Measurements from ENCODE around the gene FOXE3. TPM values are rescaled to one million over a fixed set of nuclear protein-coding genes. Genes with fewer than 3 reads are reported as not detected.
"Not testable (repeated sequence)": the region's sequence is repeated elsewhere in the genome, so short reads cannot be mapped to it uniquely, and the experiment has no call there.

FOXE3 gene
- polyA plus RNA-seq, 3 donors, result not detected

GRCh38 chr1:47442842-47443529 is 26.9 kb downstream of the FOXE3 start:
- WGBS, 3 donors, result 35 to 38% (median 36%) methylated on average over 9 of the region's 9 CpGs
- no peak overlapping the region for H3K27ac ChIP-seq (ENCODE audit: low read depth, low read length)

- 10 to 15% (median 12%) methylated on average over 45 of the region's 45 CpGs for WGBS, 3 donors
Observed at GRCh38 chr1:47443530-47444296, 27.6 kb downstream of the FOXE3 start.

GRCh38 chr1:47444297-47444561 is 28.1 kb downstream of the FOXE3 start:
- no peak overlapping the region for H3K27ac ChIP-seq (ENCODE audit: low read depth, low read length)
- 7 to 14% (median 11%) methylated on average over 15 of the region's 15 CpGs for WGBS, 3 donors

More at GRCh38 chr1:47443530-47444296, 27.6 kb downstream of the FOXE3 start:
- H3K27ac ChIP-seq (ENCODE audit: low read depth, low read length), result no peak overlapping the region

GRCh38 chr1:47444562-47445465 is 28.7 kb downstream of the FOXE3 start:
- 3 to 5% (median 5%) methylated on average over 62 to 73 of the region's 73 CpGs for WGBS, 3 donors
- no peak overlapping the region for H3K27ac ChIP-seq (ENCODE audit: low read depth, low read length)

- WGBS, 3 donors, result 6 to 20% (median 10%) methylated on average over 25 of the region's 25 CpGs
- H3K27ac ChIP-seq (ENCODE audit: low read depth, low read length), result no peak overlapping the region
Observed at GRCh38 chr1:47445823-47446550, 29.9 kb downstream of the FOXE3 start.

- no peak overlapping the region for H3K27ac ChIP-seq (ENCODE audit: low read depth, low read length)
- 21 to 34% (median 30%) methylated on average over 4 of the region's 4 CpGs for WGBS, 3 donors
Observed at GRCh38 chr1:47448462-47449222, 32.6 kb downstream of the FOXE3 start.

- WGBS, 3 donors, result 8 to 15% (median 12%) methylated on average over 35 to 36 of the region's 36 CpGs
- no peak overlapping the region for H3K27ac ChIP-seq (ENCODE audit: low read depth, low read length)
Observed at GRCh38 chr1:47449822-47450552, 33.9 kb downstream of the FOXE3 start.

GRCh38 chr1:47450606-47451005 is 34.5 kb downstream of the FOXE3 start:
- 61 to 67% (median 67%) methylated on average over 4 of the region's 4 CpGs for whole genome bisulfite sequencing, 3 donors
- H3K27ac ChIP-seq (ENCODE audit: low read depth, low read length), result no peak overlapping the region

- 79 to 85% (median 82%) methylated on average over 1 of the region's 1 CpG for WGBS, 3 donors
- H3K27ac ChIP-seq (ENCODE audit: low read depth, low read length), result no peak overlapping the region
Observed at GRCh38 chr1:47452426-47452825, 36.3 kb downstream of the FOXE3 start.

GRCh38 chr1:47453910-47454309 is 37.8 kb downstream of the FOXE3 start:
- 78 to 81% (median 78%) methylated on average over 2 of the region's 2 CpGs for WGBS, 3 donors
- H3K27ac ChIP-seq (ENCODE audit: low read depth, low read length), result not testable (repeated sequence)

GRCh38 chr1:47456250-47456649 is 40.2 kb downstream of the FOXE3 start:
- WGBS, 3 donors, result 75 to 86% (median 75%) methylated on average over 4 of the region's 4 CpGs
- H3K27ac ChIP-seq (ENCODE audit: low read depth, low read length), result no peak overlapping the region

GRCh38 chr1:47457547-47457946 is 41.5 kb downstream of the FOXE3 start:
- 78 to 82% (median 82%) methylated on average over 9 to 16 of the region's 16 CpGs for WGBS, 3 donors
- H3K27ac ChIP-seq (ENCODE audit: low read depth, low read length), result not testable (repeated sequence)

GRCh38 chr1:47459253-47459788 is 43.2 kb downstream of the FOXE3 start:
- WGBS, 3 donors, result 23 to 30% (median 25%) methylated on average over 11 of the region's 11 CpGs
- no peak overlapping the region for H3K27ac ChIP-seq (ENCODE audit: low read depth, low read length)

- no peak overlapping the region for H3K27ac ChIP-seq (ENCODE audit: low read depth, low read length)
- WGBS, 3 donors, result 9 to 15% (median 14%) methylated on average over 5 of the region's 5 CpGs
Observed at GRCh38 chr1:47460040-47460439, 44.0 kb downstream of the FOXE3 start.

- no peak overlapping the region for H3K27ac ChIP-seq (ENCODE audit: low read depth, low read length)
Observed at GRCh38 chr1:47460456-47460855, 44.4 kb downstream of the FOXE3 start.

GRCh38 chr1:47465605-47466004 is 49.5 kb downstream of the FOXE3 start:
- H3K27ac ChIP-seq (ENCODE audit: low read depth, low read length), result no peak overlapping the region
- WGBS, 3 donors, result 30 to 66% (median 61%) methylated on average over 3 of the region's 3 CpGs
